Kidney epithelial cell (primary cell): ENCODE measurements around the gene KIF5C. TPM values are rescaled to one million over a fixed set of nuclear protein-coding genes. Genes with fewer than 3 reads are reported as not detected.

ENCODE experiments used
- DNase-seq: peaks from one replicate; pipeline ENCODE4 v3.0.0-alpha.2; 2010; ENCODE audit warnings: low read depth
- H3K27me3 ChIP-seq: 2 replicates; pipeline ENCODE4 v1.6.0; 2011; ENCODE audit warnings: low read length; ENCODE audit not compliant: control insufficient read depth, insufficient read depth
- H3K36me3 ChIP-seq: 2 replicates; pipeline ENCODE4 v1.5.1; 2011; ENCODE audit warnings: low read length; ENCODE audit not compliant: control insufficient read depth, insufficient read depth
- H3K4me3 ChIP-seq: 2 replicates; pipeline ENCODE4 v1.5.1; 2011; ENCODE audit warnings: low read depth, mild to moderate bottlenecking, control low read depth, low read length
- total RNA-seq: library from RNA; depleted of rRNA; stranded (reverse); fragments of >200 nt; gene quantifications from 2 replicates; pipeline ENCODE4 v1.2.3, GENCODE V29; 2015
- TF ChIP-seq, protein P1 (sequence below): IDR thresholded peaks from 2 replicates; pipeline ENCODE4 v1.5.1; 2011; ENCODE audit warnings: mild to moderate bottlenecking, moderate library complexity, low read length, control low read depth, inconsistent platforms; ENCODE audit not compliant: insufficient read depth, poor library complexity, severe bottlenecking

Gene KIF5C
- total RNA-seq, 1 donor from 2014 or later = 8.7 TPM

DNA sequence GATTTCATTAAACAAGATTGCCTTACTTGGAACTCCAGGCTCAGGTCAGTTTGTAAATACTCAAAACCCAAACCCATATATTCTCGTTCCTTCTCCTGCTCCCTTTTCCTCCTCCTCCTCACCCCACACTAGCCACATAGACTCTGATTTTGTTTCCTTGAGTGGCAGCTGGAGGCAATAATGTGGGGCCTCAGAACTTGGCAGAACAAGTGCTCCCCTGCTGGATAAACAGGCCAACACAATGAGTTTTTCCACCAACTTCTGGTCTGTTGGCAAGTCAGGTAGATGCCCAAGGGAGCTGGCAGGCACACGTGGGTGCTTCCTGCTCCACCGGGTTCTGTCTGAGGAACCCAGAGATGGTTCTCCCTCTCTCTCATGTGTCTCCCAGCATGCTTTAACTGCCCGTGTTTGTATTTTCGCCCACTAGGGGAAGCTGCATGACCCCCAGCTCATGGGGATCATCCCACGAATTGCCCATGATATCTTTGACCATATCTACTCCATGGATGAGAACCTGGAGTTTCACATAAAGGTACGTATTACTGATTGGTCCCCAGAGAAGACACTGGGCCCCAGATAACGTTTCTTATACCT lies 61.9 kb downstream of the KIF5C start:
- Histone ChIP-seq H3K27me3 (no peaks in the 10 kb centered on the region), H3K4me3 (no peak overlapping the region), H3K36me3 (no peaks in the 10 kb centered on the region)
- no peak for DNase-seq
- TF ChIP-seq, protein P1, sequence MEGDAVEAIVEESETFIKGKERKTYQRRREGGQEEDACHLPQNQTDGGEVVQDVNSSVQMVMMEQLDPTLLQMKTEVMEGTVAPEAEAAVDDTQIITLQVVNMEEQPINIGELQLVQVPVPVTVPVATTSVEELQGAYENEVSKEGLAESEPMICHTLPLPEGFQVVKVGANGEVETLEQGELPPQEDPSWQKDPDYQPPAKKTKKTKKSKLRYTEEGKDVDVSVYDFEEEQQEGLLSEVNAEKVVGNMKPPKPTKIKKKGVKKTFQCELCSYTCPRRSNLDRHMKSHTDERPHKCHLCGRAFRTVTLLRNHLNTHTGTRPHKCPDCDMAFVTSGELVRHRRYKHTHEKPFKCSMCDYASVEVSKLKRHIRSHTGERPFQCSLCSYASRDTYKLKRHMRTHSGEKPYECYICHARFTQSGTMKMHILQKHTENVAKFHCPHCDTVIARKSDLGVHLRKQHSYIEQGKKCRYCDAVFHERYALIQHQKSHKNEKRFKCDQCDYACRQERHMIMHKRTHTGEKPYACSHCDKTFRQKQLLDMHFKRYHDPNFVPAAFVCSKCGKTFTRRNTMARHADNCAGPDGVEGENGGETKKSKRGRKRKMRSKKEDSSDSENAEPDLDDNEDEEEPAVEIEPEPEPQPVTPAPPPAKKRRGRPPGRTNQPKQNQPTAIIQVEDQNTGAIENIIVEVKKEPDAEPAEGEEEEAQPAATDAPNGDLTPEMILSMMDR = no peak

DNA sequence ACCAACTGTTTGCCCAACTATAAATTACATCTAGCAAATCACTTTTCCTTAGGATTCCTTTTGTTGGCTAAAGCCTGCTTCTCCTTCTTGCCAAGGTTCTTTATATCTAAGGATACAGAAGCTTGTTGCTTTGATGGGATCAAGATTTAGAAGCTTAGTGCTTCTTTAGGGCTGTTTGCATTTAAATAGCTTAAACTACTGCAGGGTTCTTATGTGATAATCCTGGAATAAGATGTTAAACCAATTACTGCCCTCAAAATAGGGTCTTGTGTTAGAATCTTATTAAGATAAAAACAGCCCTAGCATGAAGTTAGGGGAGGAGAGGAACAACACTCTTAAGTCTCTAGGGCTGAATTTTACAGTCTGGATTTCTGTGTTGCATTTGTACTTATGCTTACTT lies 64.2 kb downstream of the KIF5C start:
- Histone ChIP-seq H3K36me3 (no peaks in the 10 kb centered on the region), H3K27me3 (no peaks in the 10 kb centered on the region), H3K4me3 (no peak overlapping the region)
- no peak for DNase-seq
- TF ChIP-seq, protein P1 = no peak

DNA sequence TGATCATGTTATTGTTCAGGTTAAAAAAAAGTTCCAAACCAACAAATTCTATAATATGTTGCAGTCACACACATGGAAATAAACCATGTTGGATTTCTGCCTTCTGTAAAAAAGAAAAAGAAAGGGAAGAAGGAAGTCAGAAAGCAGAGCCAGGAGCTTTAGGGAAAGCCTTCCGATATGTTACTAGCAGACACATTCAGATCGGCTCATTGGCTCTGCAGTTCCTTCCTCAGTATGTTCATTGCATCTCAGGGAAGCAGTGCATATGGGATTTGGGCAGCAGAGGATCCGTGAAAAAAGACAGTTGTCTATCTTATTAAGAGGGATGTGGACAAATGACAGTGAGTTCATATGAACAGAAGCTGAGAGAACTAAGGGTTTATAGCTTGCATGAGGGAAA lies 68.1 kb downstream of the KIF5C start:
- TF ChIP-seq, protein P1 = no peak
- no peak for DNase-seq
- no peaks in the 10 kb centered on the region for H3K36me3 ChIP-seq
- H3K4me3 ChIP-seq = no peak overlapping the region
- H3K27me3 ChIP-seq = no peaks in the 10 kb centered on the region

DNA sequence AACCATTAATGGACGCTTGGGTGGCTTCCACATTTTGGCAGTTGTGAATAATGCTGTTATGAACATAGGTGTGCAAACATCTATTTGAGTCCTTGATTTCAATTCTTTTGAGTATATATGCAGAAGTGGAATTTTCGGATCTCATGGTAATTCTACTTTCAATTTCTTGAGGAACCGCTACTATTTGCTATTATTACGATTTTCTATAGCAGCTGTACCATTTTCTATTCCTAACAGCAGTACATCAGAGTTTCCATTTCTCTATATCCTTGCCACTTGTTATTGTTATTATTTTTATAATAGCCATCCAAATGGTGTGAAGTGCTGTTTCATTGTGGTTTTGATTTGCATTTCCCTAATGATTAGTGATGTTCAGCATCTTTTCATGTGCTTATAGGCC lies 69.5 kb downstream of the KIF5C start:
- no peak overlapping the region for H3K4me3 ChIP-seq
- DNase-seq = no peak
- H3K27me3 ChIP-seq = no peaks in the 10 kb centered on the region
- TF ChIP-seq, protein P1 = no peak
- H3K36me3 ChIP-seq = no peaks in the 10 kb centered on the region

DNA sequence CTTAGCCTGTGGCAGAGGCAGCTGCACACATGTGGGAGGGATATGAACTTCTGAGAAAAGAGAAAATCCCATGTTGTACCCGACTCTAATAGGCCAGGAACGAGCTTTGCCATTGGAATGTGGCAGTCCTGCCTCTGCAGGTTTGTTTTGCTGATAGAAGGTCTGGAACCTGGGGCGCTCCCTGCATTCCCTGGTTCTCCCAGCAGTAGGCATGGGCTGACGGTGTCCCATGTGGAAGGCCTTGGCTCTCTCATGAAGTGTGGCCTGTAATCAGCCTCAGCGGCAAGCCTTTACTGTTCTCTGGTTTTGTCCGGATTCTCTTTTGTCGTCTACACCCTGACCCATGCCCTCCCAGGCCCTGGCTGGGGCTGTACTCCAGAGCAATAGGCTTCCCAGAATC lies 72.3 kb downstream of the KIF5C start:
- DNase-seq = no peak
- TF ChIP-seq, protein P1 = no peak
- Histone ChIP-seq H3K36me3 (no peaks in the 10 kb centered on the region), H3K4me3 (no peak overlapping the region), H3K27me3 (no peaks in the 10 kb centered on the region)

DNA sequence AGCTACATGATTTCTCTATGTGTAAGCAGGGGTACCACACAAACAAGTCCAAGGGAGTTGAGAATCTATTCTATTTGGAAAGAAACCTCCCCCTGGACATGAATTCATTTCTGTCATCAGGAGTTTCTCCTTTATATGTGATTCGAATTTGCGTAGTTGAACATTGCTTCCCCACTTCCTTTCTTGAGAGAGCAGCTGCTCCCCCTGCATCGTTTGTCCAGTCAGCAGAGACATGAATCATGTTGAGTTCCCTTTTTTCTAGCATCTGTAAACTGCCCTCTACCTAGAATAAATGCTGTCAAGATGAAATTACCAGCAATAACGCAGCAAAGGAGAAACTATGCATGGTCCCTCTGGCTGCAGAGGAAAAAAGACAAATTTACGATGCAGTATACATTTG lies 73.8 kb downstream of the KIF5C start:
- no peak for DNase-seq
- H3K36me3 ChIP-seq = no peaks in the 10 kb centered on the region
- no peaks in the 10 kb centered on the region for H3K27me3 ChIP-seq
- TF ChIP-seq, protein P1 = no peak
- H3K4me3 ChIP-seq = no peak overlapping the region
